ENCODE results near the gene PIP5KL1.

The PIP5KL1 gene

GRCh38 chr9:127880143-127880542 is 50.4 kb downstream of the PIP5KL1 start:
- Histone ChIP-seq H3K4ac (ENCODE audit: low read depth, low read length) (no peak overlapping the region), H2BK120ac (ENCODE audit: low read depth, low read length) (no peak overlapping the region), H2AK5ac (ENCODE audit: low read length) (no peak overlapping the region), H3K27ac (ENCODE audit: low read depth, low read length) (no peak overlapping the region), H3K4me1 (ENCODE audit: control insufficient read depth, low read depth, low read length) (no peaks in the 10 kb centered on the region), H3K79me1 (ENCODE audit: low read length) (no peaks in the 10 kb centered on the region), H3K4me2 (ENCODE audit: low read length) (no peak overlapping the region), H3K36me3 (ENCODE audit: control insufficient read depth, insufficient read depth, low read length) (no peaks in the 10 kb centered on the region), H3K9ac (ENCODE audit: low read length) (no peak overlapping the region), H3K56ac (ENCODE audit: low read length) (no peak overlapping the region), H3K27me3 (ENCODE audit: insufficient read depth, low read length, poor library complexity) (no peaks in the 10 kb centered on the region), H4K8ac (ENCODE audit: low read depth, low read length) (no peak overlapping the region), H3K79me2 (ENCODE audit: control insufficient read depth, insufficient read depth, low read length) (no peaks in the 10 kb centered on the region), H3K23ac (ENCODE audit: low read length) (no peak overlapping the region), H2BK15ac (replicated peaks; ENCODE audit: low read depth) (no peak overlapping the region), H3K4me3 (ENCODE audit: low read length) (no peak overlapping the region), H2BK5ac (ENCODE audit: low read length) (no peak overlapping the region), H4K5ac (ENCODE audit: low read length) (no peak overlapping the region), H3K18ac (ENCODE audit: low read length) (no peak overlapping the region)
- WGBS (ENCODE audit: extremely low coverage, insufficient coverage, low lambda C conversion rate), result no CpG with 5 or more reads among the region's 8 CpGs
- DNase-seq, result no peak

- H3K79me1 ChIP-seq (ENCODE audit: low read length), result no peaks in the 10 kb centered on the region
- no peak for DNase-seq
- no peak overlapping the region for H2AK5ac ChIP-seq (ENCODE audit: low read length)
- H3K23ac ChIP-seq (ENCODE audit: low read length), result no peak overlapping the region
- H3K27ac ChIP-seq (ENCODE audit: low read depth, low read length), result no peak overlapping the region
- no peaks in the 10 kb centered on the region for H3K4me1 ChIP-seq (ENCODE audit: control insufficient read depth, low read depth, low read length)
- WGBS (ENCODE audit: extremely low coverage, insufficient coverage, low lambda C conversion rate), result no CpG with 5 or more reads among the region's 8 CpGs
- H2BK5ac ChIP-seq (ENCODE audit: low read length), result no peak overlapping the region
- H4K8ac ChIP-seq (ENCODE audit: low read depth, low read length), result no peak overlapping the region
- H3K27me3 ChIP-seq (ENCODE audit: insufficient read depth, low read length, poor library complexity), result no peaks in the 10 kb centered on the region
- no peak overlapping the region for H3K9ac ChIP-seq (ENCODE audit: low read length)
- no peak overlapping the region for H3K4me2 ChIP-seq (ENCODE audit: low read length)
- H3K4me3 ChIP-seq (ENCODE audit: low read length), result no peak overlapping the region
- H3K4ac ChIP-seq (ENCODE audit: low read depth, low read length), result no peak overlapping the region
- H3K56ac ChIP-seq (ENCODE audit: low read length), result peak overlapping the region; percentile 95
- H2BK120ac ChIP-seq (ENCODE audit: low read depth, low read length), result no peak overlapping the region
- no peaks in the 10 kb centered on the region for H3K36me3 ChIP-seq (ENCODE audit: control insufficient read depth, insufficient read depth, low read length)
- H3K79me2 ChIP-seq (ENCODE audit: control insufficient read depth, insufficient read depth, low read length), result no peaks in the 10 kb centered on the region
- H3K18ac ChIP-seq (ENCODE audit: low read length), result no peak overlapping the region
- H4K5ac ChIP-seq (ENCODE audit: low read length), result no peak overlapping the region
- no peak overlapping the region for H2BK15ac ChIP-seq (replicated peaks; ENCODE audit: low read depth)
Measured at GRCh38 chr9:127878652-127879390, 51.8 kb downstream of the PIP5KL1 start.

GRCh38 chr9:127878001-127878651 is 52.5 kb downstream of the PIP5KL1 start:
- no peaks in the 10 kb centered on the region for H3K4me1 ChIP-seq (ENCODE audit: control insufficient read depth, low read depth, low read length)
- H2BK15ac ChIP-seq (replicated peaks; ENCODE audit: low read depth), result no peak overlapping the region
- no peak overlapping the region for H3K27ac ChIP-seq (ENCODE audit: low read depth, low read length)
- peak overlapping the region; percentile 99 for H3K23ac ChIP-seq (ENCODE audit: low read length)
- H3K4me3 ChIP-seq (ENCODE audit: low read length), result peak overlapping the region; percentile 62
- H4K8ac ChIP-seq (ENCODE audit: low read depth, low read length), result peak overlapping the region; percentile 58
- no peaks in the 10 kb centered on the region for H3K79me1 ChIP-seq (ENCODE audit: low read length)
- peak overlapping the region; percentile 95 for H3K56ac ChIP-seq (ENCODE audit: low read length)
- no peaks in the 10 kb centered on the region for H3K27me3 ChIP-seq (ENCODE audit: insufficient read depth, low read length, poor library complexity)
- peak overlapping the region; percentile 92 for H3K9ac ChIP-seq (ENCODE audit: low read length)
- peak; percentile 56 for DNase-seq
- H3K4me2 ChIP-seq (ENCODE audit: low read length), result peak overlapping the region; percentile 93
- no peak overlapping the region for H3K4ac ChIP-seq (ENCODE audit: low read depth, low read length)
- no CpG with 5 or more reads among the region's 18 CpGs for WGBS (ENCODE audit: extremely low coverage, insufficient coverage, low lambda C conversion rate)
- no peaks in the 10 kb centered on the region for H3K79me2 ChIP-seq (ENCODE audit: control insufficient read depth, insufficient read depth, low read length)
- no peak overlapping the region for H2BK120ac ChIP-seq (ENCODE audit: low read depth, low read length)
- H2AK5ac ChIP-seq (ENCODE audit: low read length), result no peak overlapping the region
- H2BK5ac ChIP-seq (ENCODE audit: low read length), result no peak overlapping the region
- no peaks in the 10 kb centered on the region for H3K36me3 ChIP-seq (ENCODE audit: control insufficient read depth, insufficient read depth, low read length)
- H4K5ac ChIP-seq (ENCODE audit: low read length), result peak overlapping the region; percentile 56
- peak overlapping the region; percentile 19 for H3K18ac ChIP-seq (ENCODE audit: low read length)

GRCh38 chr9:127877566-127877998 is 53.0 kb downstream of the PIP5KL1 start, which contains the start of gene AK1:
Gene AK1 (minus strand): TSS chr9:127877675. CDS start chr9:127874617, 3,058 bp downstream.
- Histone ChIP-seq H3K4me1 (ENCODE audit: control insufficient read depth, low read depth, low read length) (no peaks in the 10 kb centered on the region), H3K9ac (ENCODE audit: low read length) (peak within 1 kb of the TSS; percentile 92), H3K36me3 (ENCODE audit: control insufficient read depth, insufficient read depth, low read length) (no peaks in the 10 kb centered on the region), H3K27me3 (ENCODE audit: insufficient read depth, low read length, poor library complexity) (no peaks in the 10 kb centered on the region), H3K4me2 (ENCODE audit: low read length) (peak within 1 kb of the TSS; percentile 93), H4K5ac (ENCODE audit: low read length) (peak within 1 kb of the TSS; percentile 56), H3K79me2 (ENCODE audit: control insufficient read depth, insufficient read depth, low read length) (no peaks in the 10 kb centered on the region), H2BK15ac (replicated peaks; ENCODE audit: low read depth) (no peak within 1 kb of the TSS), H2AK5ac (ENCODE audit: low read length) (peak within 1 kb of the TSS; percentile 38), H3K23ac (ENCODE audit: low read length) (peak within 1 kb of the TSS; percentile 99), H2BK120ac (ENCODE audit: low read depth, low read length) (no peak within 1 kb of the TSS), H3K56ac (ENCODE audit: low read length) (peak within 1 kb of the TSS; percentile 95), H3K27ac (ENCODE audit: low read depth, low read length) (no peak within 1 kb of the TSS), H3K79me1 (ENCODE audit: low read length) (no peaks in the 10 kb centered on the region), H3K4ac (ENCODE audit: low read depth, low read length) (no peak within 1 kb of the TSS), H4K8ac (ENCODE audit: low read depth, low read length) (peak within 1 kb of the TSS; percentile 58), H2BK5ac (ENCODE audit: low read length) (no peak within 1 kb of the TSS), H3K18ac (ENCODE audit: low read length) (peak within 1 kb of the TSS; percentile 54), H3K4me3 (ENCODE audit: low read length) (peak within 1 kb of the TSS; percentile 62)
- DNase-seq, result peak; percentile 59
- no CpG with 5 or more reads among the region's 44 CpGs for WGBS (ENCODE audit: extremely low coverage, insufficient coverage, low lambda C conversion rate)

- Histone ChIP-seq H3K79me1 (ENCODE audit: low read length) (no peaks in the 10 kb centered on the region), H3K36me3 (ENCODE audit: control insufficient read depth, insufficient read depth, low read length) (no peaks in the 10 kb centered on the region), H3K4me1 (ENCODE audit: control insufficient read depth, low read depth, low read length) (no peaks in the 10 kb centered on the region), H3K23ac (ENCODE audit: low read length) (peak overlapping the region; percentile 98), H3K4ac (ENCODE audit: low read depth, low read length) (no peak overlapping the region), H3K27me3 (ENCODE audit: insufficient read depth, low read length, poor library complexity) (no peaks in the 10 kb centered on the region), H3K27ac (ENCODE audit: low read depth, low read length) (no peak overlapping the region), H3K4me2 (ENCODE audit: low read length) (peak overlapping the region; percentile 78), H3K18ac (ENCODE audit: low read length) (peak overlapping the region; percentile 54), H2BK5ac (ENCODE audit: low read length) (no peak overlapping the region), H4K5ac (ENCODE audit: low read length) (no peak overlapping the region), H2AK5ac (ENCODE audit: low read length) (peak overlapping the region; percentile 38), H4K8ac (ENCODE audit: low read depth, low read length) (peak overlapping the region; percentile 0), H3K79me2 (ENCODE audit: control insufficient read depth, insufficient read depth, low read length) (no peaks in the 10 kb centered on the region), H2BK120ac (ENCODE audit: low read depth, low read length) (no peak overlapping the region), H2BK15ac (replicated peaks; ENCODE audit: low read depth) (no peak overlapping the region), H3K9ac (ENCODE audit: low read length) (peak overlapping the region; percentile 87), H3K4me3 (ENCODE audit: low read length) (peak overlapping the region; percentile 26), H3K56ac (ENCODE audit: low read length) (peak overlapping the region; percentile 95)
- no CpG with 5 or more reads among the region's 26 CpGs for WGBS (ENCODE audit: extremely low coverage, insufficient coverage, low lambda C conversion rate)
- DNase-seq, result no peak
Measured at GRCh38 chr9:127876764-127877562, 53.6 kb downstream of the PIP5KL1 start.
